ENCODE measurements around the gene SPRY4. TPM values are rescaled to one million over a fixed set of nuclear protein-coding genes. Genes with fewer than 3 reads are reported as not detected.

The SPRY4 gene
- polyA plus RNA-seq, 1 donor from 2014 or later: not detected

Other genes with a start within 250 kb of the SPRY4 start
- gene NDFIP1, start 216.2 kb downstream of the SPRY4 start, polyA plus RNA-seq: 21.6 TPM

Data from IgD-negative memory B cell (primary cell).